Endothelial cell of umbilical vein (primary cell): Measurements from ENCODE around the gene RBM6. TPM values are rescaled to one million over a fixed set of nuclear protein-coding genes. Genes with fewer than 3 reads are reported as not detected.
A peak's percentile ranks its signal among the peaks of the same experiment; 100 is the strongest.

Experiments
- BruUV-seq: library from RNA; stranded (reverse); fragments of 400-500 nt; replicated peaks from 2 replicates; lab custom pipeline; 2021; lab: Mats Ljungman, UMichigan
- CTCF ChIA-PET: fragments of 300-600, 350-600 bp; sonication (Branson Sonifier 250); formaldehyde crosslinking; loops from one replicate; lab custom pipeline; 2021; ENCODE audit warnings: antibody characterized with exemption, inconsistent platforms; lab: Charles Lee
- POLR2A ChIA-PET: fragments of 300-600, 350-600 bp; sonication (Branson Sonifier 250); formaldehyde crosslinking; loops from one replicate; lab custom pipeline; 2021; ENCODE audit warnings: antibody characterized with exemption, inconsistent platforms; lab: Charles Lee
- DNase-seq: peaks from one replicate; pipeline ENCODE4 v3.0.0-alpha.2; 2011; ENCODE audit warnings: low read depth, low spot score
- FAIRE-seq: peaks from 2 replicates; lab custom pipeline; 2011; peaks lifted over from hg19 to GRCh38; lab: Jason Lieb, UNC
- H2AFZ ChIP-seq: 2 replicates; pipeline ENCODE4 v1.6.0; 2012; ENCODE audit warnings: low read depth, low read length, control low read depth, inconsistent platforms
- H3K27ac ChIP-seq: 2 replicates; pipeline ENCODE4 v1.5.1; 2011; ENCODE audit warnings: low read depth, mild to moderate bottlenecking, control low read depth, low read length, moderate library complexity; ENCODE audit not compliant: insufficient read depth
- H3K27me3 ChIP-seq, 2 experiments: 2 replicates each; pipeline versions ENCODE4 v1.6.0 to v1.6.1; 2011; ENCODE audit warnings: low read length in 2 of 2, mixed read lengths in 1 of 2; ENCODE audit not compliant: control insufficient read depth in 2 of 2, insufficient read depth in 2 of 2
- H3K36me3 ChIP-seq, 2 experiments: 2 replicates in 1 of 2; 3 replicates in 1 of 2; pipeline ENCODE4 v1.5.1; 2011; ENCODE audit warnings: low read length in 2 of 2, mild to moderate bottlenecking in 1 of 2, moderate library complexity in 1 of 2; ENCODE audit not compliant: control insufficient read depth in 2 of 2, insufficient read depth in 2 of 2; ENCODE audit errors: extremely low read depth in 1 of 2
- H3K4me1 ChIP-seq: 3 replicates; pipeline ENCODE4 v1.5.1; 2011; ENCODE audit warnings: mild to moderate bottlenecking, low read length; ENCODE audit not compliant: control insufficient read depth, insufficient read depth; ENCODE audit errors: extremely low read depth
- H3K4me2 ChIP-seq: 2 replicates; pipeline ENCODE4 v1.6.1; 2011; ENCODE audit warnings: low read length, control low read depth, mixed read lengths; ENCODE audit not compliant: insufficient read depth
- H3K4me3 ChIP-seq, 3 experiments: fragments of 200-600 bp in 1 of 3; sonication (generic), shearing (Covaris generic) in 1 of 3; replicated peaks in 1 of 3; 2 replicates each; pipeline ENCODE4 v1.5.1; 2011 to 2016; ENCODE audit warnings: control low read depth in 3 of 3, low read length in 3 of 3, mild to moderate bottlenecking in 2 of 3, inconsistent platforms in 1 of 3, low read depth in 1 of 3, moderate library complexity in 1 of 3; ENCODE audit not compliant: insufficient read depth in 1 of 3
- H3K79me2 ChIP-seq: 2 replicates; pipeline ENCODE4 v1.6.0; 2012; ENCODE audit warnings: low read length, inconsistent platforms; ENCODE audit not compliant: control insufficient read depth, insufficient read depth
- H3K9ac ChIP-seq: replicated peaks from 2 replicates; pipeline ENCODE3; 2011; ENCODE audit warnings: low read length, control low read depth; ENCODE audit not compliant: insufficient read depth; ENCODE audit errors: extremely low read depth
- H3K9me1 ChIP-seq: replicated peaks from 3 replicates; pipeline ENCODE4 v1.6.0; 2011; ENCODE audit warnings: mild to moderate bottlenecking, low read length; ENCODE audit not compliant: control insufficient read depth, insufficient read depth; ENCODE audit errors: extremely low read depth
- H3K9me3 ChIP-seq: replicated peaks from 2 replicates; pipeline ENCODE4 v1.5.1; 2012; ENCODE audit warnings: low read length, inconsistent platforms; ENCODE audit not compliant: control insufficient read depth, insufficient read depth
- H4K20me1 ChIP-seq: replicated peaks from 2 replicates; pipeline ENCODE3; 2011; ENCODE audit warnings: mild to moderate bottlenecking, low read length; ENCODE audit not compliant: control insufficient read depth, insufficient read depth; ENCODE audit errors: extremely low read depth
- EZH2 ChIP-seq: IDR thresholded peaks from 2 replicates; pipeline ENCODE4 v1.6.1; 2012; ENCODE audit warnings: borderline replicate concordance, low read depth, mild to moderate bottlenecking, moderate library complexity, low read length, inconsistent platforms; ENCODE audit not compliant: severe bottlenecking
- FOS ChIP-seq: IDR thresholded peaks from 2 replicates; pipeline ENCODE4 v1.6.1; 2011; ENCODE audit warnings: mild to moderate bottlenecking, low read length, moderate library complexity, borderline replicate concordance; ENCODE audit not compliant: insufficient read depth
- GATA2 ChIP-seq: IDR thresholded peaks from 2 replicates; pipeline ENCODE4 v1.7.0; 2011; ENCODE audit warnings: low read depth, mild to moderate bottlenecking, moderate library complexity, mixed read lengths, low read length; ENCODE audit not compliant: insufficient read length, insufficient read depth
- JUN ChIP-seq: IDR thresholded peaks from 2 replicates; pipeline ENCODE4 v1.6.1; 2011; ENCODE audit warnings: borderline replicate concordance, low read depth; ENCODE audit not compliant: insufficient read length, insufficient read depth
- MYC ChIP-seq: IDR thresholded peaks from one replicate; pipeline ENCODE4 v1.6.1; 2011; ENCODE audit warnings: mild to moderate bottlenecking, low read depth, low read length
- POLR2A ChIP-seq: IDR thresholded peaks from 2 replicates; pipeline ENCODE4 v1.6.1; 2012; ENCODE audit warnings: low read depth, mild to moderate bottlenecking, control low read depth, low read length
- dilution Hi-C: fragments of 300-500 bp; cut with MboI; formaldehyde crosslinking; loops from one replicate; pipeline ENCODE4 v1.15.0; 2019; ENCODE audit warnings: low sequenced_read_pairs; ENCODE audit not compliant: extremely low pct_ligation_motif_present
- intact Hi-C: fragments of 100-400 bp; cut with micrococcal nuclease; formaldehyde crosslinking; loops from one replicate; pipeline ENCODE4 v1.10.0; 2022
- polyA plus RNA-seq, 4 experiments: library from polyadenylated mRNA; depleted of rRNA in 3 of 4; stranded (reverse) in 3 of 4; unstranded in 1 of 4; fragments of >200 nt; gene quantifications; 2 replicates each; pipeline versions ENCODE4 v1.2.1 to v1.2.3, GENCODE V29; 2011 to 2012; ENCODE audit warnings: missing spikeins in 1 of 4
- total RNA-seq: library from RNA; stranded (reverse); gene quantifications from 2 replicates; pipeline ENCODE4 v1.2.3, GENCODE V29; 2021
- TF ChIP-seq, protein P1 (sequence below): IDR thresholded peaks from 2 replicates; pipeline ENCODE4 v1.6.1; 2011; ENCODE audit not compliant: insufficient read depth, insufficient read length
- TF ChIP-seq, protein P2 (sequence below), 2 donors: IDR thresholded peaks; 1 replicate in 1 of 2; 2 replicates in 1 of 2; pipeline ENCODE4 v1.5.1; 2011; ENCODE audit warnings: low read length in 2 of 2, mild to moderate bottlenecking in 2 of 2, moderate library complexity in 2 of 2, control low read depth in 1 of 2, inconsistent platforms in 1 of 2, low read depth in 1 of 2; ENCODE audit not compliant: insufficient read depth in 1 of 2; ENCODE audit errors: extremely low read depth in 1 of 2

The RBM6 gene
- total and polyA plus RNA-seq, 2 donors (not counting 3 experiments of a cell fraction or from before 2014, with no cell fraction given): 30.4 to 94.5 TPM

DNA sequence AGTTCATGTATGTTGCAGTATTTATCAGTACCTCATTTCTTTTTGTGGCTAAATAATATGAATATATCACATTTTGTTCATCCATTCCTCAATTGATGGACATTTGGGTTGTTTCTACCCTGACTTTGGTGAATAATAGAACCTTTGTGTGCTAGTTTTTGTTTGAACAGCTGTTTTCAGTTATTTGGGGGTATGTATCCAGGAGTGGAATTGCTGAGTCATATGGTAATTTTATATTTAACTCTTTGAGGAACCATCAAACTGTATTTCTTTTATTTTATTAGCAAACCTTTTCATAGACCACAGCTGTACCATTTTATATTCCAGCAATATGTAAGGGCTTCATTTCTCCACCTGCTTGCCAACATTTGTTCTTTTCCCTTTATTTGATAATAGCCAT lies 110.4 kb downstream of the RBM6 start:
- peaks cover 5% of the 10 kb centered on the region for H3K4me1 ChIP-seq
- no TSS peak for BruUV-seq
- no peaks in the 10 kb centered on the region for H3K9me3 ChIP-seq
- H4K20me1 ChIP-seq: no peaks in the 10 kb centered on the region
- no peak overlapping the region for H2AFZ ChIP-seq
- no peak overlapping the region for H3K9ac ChIP-seq
- DNase-seq (peak; percentile 53), FAIRE-seq (peak; percentile 58)
- no peak overlapping the region for H3K4me2 ChIP-seq
- peak overlapping the region; percentile 25 for H3K27ac ChIP-seq
- H3K79me2 ChIP-seq: no peaks in the 10 kb centered on the region
- no peaks in the 10 kb centered on the region for H3K27me3 ChIP-seq
- CTCF ChIA-PET: no interaction called here
- TF ChIP-seq FOS: peak; percentile 14
- TF ChIP-seq, protein P1, sequence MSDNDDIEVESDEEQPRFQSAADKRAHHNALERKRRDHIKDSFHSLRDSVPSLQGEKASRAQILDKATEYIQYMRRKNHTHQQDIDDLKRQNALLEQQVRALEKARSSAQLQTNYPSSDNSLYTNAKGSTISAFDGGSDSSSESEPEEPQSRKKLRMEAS: no peak
- no peak for TF ChIP-seq MYC
- TF ChIP-seq, protein P2, sequence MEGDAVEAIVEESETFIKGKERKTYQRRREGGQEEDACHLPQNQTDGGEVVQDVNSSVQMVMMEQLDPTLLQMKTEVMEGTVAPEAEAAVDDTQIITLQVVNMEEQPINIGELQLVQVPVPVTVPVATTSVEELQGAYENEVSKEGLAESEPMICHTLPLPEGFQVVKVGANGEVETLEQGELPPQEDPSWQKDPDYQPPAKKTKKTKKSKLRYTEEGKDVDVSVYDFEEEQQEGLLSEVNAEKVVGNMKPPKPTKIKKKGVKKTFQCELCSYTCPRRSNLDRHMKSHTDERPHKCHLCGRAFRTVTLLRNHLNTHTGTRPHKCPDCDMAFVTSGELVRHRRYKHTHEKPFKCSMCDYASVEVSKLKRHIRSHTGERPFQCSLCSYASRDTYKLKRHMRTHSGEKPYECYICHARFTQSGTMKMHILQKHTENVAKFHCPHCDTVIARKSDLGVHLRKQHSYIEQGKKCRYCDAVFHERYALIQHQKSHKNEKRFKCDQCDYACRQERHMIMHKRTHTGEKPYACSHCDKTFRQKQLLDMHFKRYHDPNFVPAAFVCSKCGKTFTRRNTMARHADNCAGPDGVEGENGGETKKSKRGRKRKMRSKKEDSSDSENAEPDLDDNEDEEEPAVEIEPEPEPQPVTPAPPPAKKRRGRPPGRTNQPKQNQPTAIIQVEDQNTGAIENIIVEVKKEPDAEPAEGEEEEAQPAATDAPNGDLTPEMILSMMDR (IDR thresholded peaks at IDR 0.05; ENCODE audit: extremely low read depth in 1 of 2, insufficient read depth in 1 of 2, low read depth in 1 of 2, low read length in 2 of 2): no peak
- peak; percentile 4 for TF ChIP-seq JUN
- TF ChIP-seq EZH2: no peak
- no peak for TF ChIP-seq GATA2
- TF ChIP-seq POLR2A: no peak
- POLR2A ChIA-PET: no interaction called here
- no peak overlapping the region for H3K4me3 ChIP-seq
- dilution Hi-C loops: no loop called here
- H3K9me1 ChIP-seq: no peaks in the 10 kb centered on the region
- peaks cover 7 to 11% of the 10 kb centered on the region in 2 experiments for H3K36me3 ChIP-seq
- intact Hi-C loops: no loop called here
